ENCODE results near the gene HIRA. TPM values are rescaled to one million over a fixed set of nuclear protein-coding genes. Genes with fewer than 3 reads are reported as not detected.

The HIRA gene
- total and polyA plus RNA-seq, 9 of the 15 experiments (the other 6 are each of a cell fraction or from before 2014, with no cell fraction given) = 0.96 to 132 (median 58.4) TPM

DNA sequence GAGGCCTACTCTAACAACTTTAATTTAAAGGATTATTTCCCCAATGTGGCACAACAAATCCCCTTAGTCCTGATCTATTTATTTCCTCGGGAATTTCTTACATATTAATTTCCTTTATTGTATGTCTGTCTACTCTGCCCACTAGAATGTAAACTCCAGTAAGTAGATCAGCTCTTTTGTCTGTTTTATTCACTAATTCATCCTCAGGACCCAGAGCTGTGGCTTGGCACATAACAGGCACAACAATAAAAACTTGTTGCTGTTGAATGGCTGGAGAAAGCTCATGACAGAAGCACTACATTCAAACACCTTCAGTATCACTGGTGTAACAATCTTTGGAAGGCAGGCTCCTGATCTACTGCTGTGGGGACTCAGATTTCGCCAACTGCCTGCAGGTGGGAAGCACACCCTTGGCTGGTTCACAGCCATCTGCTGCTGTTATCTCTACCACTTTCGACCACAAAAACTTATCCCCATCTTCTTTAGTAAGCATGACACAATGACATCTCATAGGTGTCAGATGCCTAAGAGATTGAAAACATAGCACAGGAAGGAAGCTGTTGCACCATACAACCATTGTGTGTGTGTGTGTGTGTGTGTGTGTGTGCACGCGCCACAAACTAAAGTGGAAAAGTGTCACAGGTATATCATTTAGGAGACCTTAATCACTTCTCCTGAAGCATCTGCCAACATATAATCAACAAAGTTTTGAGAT lies 11.9 kb downstream of the HIRA start (continued):
- 0 out of 2 replicates have a peak, but pooled peaks have one; percentile 19 for TF ChIP-seq SMARCE1 (IDR thresholded peaks at IDR 0.05)
- no peak for TF ChIP-seq FUS (optimal IDR thresholded peaks at IDR 0.05; ENCODE audit: low read depth, low read length)
- TF ChIP-seq, protein P1, sequence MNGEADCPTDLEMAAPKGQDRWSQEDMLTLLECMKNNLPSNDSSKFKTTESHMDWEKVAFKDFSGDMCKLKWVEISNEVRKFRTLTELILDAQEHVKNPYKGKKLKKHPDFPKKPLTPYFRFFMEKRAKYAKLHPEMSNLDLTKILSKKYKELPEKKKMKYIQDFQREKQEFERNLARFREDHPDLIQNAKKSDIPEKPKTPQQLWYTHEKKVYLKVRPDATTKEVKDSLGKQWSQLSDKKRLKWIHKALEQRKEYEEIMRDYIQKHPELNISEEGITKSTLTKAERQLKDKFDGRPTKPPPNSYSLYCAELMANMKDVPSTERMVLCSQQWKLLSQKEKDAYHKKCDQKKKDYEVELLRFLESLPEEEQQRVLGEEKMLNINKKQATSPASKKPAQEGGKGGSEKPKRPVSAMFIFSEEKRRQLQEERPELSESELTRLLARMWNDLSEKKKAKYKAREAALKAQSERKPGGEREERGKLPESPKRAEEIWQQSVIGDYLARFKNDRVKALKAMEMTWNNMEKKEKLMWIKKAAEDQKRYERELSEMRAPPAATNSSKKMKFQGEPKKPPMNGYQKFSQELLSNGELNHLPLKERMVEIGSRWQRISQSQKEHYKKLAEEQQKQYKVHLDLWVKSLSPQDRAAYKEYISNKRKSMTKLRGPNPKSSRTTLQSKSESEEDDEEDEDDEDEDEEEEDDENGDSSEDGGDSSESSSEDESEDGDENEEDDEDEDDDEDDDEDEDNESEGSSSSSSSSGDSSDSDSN (IDR thresholded peaks at IDR 0.05; ENCODE audit: borderline replicate concordance in 1 of 2, low read depth in 2 of 2, low read length in 2 of 2) = no peak
- TF ChIP-seq, protein P2, sequence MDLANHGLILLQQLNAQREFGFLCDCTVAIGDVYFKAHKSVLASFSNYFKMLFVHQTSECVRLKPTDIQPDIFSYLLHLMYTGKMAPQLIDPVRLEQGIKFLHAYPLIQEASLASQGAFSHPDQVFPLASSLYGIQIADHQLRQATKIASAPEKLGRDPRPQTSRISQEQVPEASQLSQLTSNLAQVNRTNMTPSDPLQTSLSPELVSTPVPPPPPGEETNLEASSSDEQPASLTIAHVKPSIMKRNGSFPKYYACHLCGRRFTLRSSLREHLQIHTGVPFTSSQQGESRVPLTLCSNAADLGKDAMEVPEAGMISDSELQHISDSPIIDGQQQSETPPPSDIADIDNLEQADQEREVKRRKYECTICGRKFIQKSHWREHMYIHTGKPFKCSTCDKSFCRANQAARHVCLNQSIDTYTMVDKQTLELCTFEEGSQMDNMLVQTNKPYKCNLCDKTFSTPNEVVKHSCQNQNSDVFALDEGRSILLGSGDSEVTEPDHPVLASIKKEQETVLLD (IDR thresholded peaks at IDR 0.05) = no peak
- peak; percentile 88 for TF ChIP-seq SP1 (CRISPR knock-in tag; IDR thresholded peaks at IDR 0.05)
- no peak; the same call in 1 of the 2 replicates for TF ChIP-seq MIER1 (IDR thresholded peaks at IDR 0.05; ENCODE audit: low read depth)
- no peak for TF ChIP-seq SREBF2 (CRISPR knock-in tag; IDR thresholded peaks at IDR 0.05)
- TF ChIP-seq ZNF79 (CRISPR knock-in tag; IDR thresholded peaks at IDR 0.05; ENCODE audit: low read depth) = no peak
- no peak for TF ChIP-seq MCM2 (IDR thresholded peaks at IDR 0.05; ENCODE audit: low read depth)
- TF ChIP-seq, protein P3, sequence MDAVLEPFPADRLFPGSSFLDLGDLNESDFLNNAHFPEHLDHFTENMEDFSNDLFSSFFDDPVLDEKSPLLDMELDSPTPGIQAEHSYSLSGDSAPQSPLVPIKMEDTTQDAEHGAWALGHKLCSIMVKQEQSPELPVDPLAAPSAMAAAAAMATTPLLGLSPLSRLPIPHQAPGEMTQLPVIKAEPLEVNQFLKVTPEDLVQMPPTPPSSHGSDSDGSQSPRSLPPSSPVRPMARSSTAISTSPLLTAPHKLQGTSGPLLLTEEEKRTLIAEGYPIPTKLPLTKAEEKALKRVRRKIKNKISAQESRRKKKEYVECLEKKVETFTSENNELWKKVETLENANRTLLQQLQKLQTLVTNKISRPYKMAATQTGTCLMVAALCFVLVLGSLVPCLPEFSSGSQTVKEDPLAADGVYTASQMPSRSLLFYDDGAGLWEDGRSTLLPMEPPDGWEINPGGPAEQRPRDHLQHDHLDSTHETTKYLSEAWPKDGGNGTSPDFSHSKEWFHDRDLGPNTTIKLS (IDR thresholded peaks at IDR 0.05; ENCODE audit: borderline replicate concordance, low read depth) = peak; percentile 69
- no peak for TF ChIP-seq EHMT2 (IDR thresholded peaks at IDR 0.05)
- TF ChIP-seq, protein P4, sequence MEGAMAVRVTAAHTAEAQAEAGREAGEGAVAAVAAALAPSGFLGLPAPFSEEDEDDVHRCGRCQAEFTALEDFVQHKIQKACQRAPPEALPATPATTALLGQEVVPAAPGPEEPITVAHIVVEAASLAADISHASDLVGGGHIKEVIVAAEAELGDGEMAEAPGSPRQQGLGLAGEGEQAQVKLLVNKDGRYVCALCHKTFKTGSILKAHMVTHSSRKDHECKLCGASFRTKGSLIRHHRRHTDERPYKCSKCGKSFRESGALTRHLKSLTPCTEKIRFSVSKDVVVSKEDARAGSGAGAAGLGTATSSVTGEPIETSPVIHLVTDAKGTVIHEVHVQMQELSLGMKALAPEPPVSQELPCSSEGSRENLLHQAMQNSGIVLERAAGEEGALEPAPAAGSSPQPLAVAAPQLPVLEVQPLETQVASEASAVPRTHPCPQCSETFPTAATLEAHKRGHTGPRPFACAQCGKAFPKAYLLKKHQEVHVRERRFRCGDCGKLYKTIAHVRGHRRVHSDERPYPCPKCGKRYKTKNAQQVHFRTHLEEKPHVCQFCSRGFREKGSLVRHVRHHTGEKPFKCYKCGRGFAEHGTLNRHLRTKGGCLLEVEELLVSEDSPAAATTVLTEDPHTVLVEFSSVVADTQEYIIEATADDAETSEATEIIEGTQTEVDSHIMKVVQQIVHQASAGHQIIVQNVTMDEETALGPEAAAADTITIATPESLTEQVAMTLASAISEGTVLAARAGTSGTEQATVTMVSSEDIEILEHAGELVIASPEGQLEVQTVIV (CRISPR knock-in tag; IDR thresholded peaks at IDR 0.05; ENCODE audit: borderline replicate concordance) = no peak
- TF ChIP-seq TRIM28 (IDR thresholded peaks at IDR 0.05) = no peak
- TF ChIP-seq GABPB1 (CRISPR knock-in tag; IDR thresholded peaks at IDR 0.05) = no peak
- TF ChIP-seq NELFE (IDR thresholded peaks at IDR 0.05; ENCODE audit: insufficient read depth, insufficient read length) = no peak
- TF ChIP-seq, protein P5, sequence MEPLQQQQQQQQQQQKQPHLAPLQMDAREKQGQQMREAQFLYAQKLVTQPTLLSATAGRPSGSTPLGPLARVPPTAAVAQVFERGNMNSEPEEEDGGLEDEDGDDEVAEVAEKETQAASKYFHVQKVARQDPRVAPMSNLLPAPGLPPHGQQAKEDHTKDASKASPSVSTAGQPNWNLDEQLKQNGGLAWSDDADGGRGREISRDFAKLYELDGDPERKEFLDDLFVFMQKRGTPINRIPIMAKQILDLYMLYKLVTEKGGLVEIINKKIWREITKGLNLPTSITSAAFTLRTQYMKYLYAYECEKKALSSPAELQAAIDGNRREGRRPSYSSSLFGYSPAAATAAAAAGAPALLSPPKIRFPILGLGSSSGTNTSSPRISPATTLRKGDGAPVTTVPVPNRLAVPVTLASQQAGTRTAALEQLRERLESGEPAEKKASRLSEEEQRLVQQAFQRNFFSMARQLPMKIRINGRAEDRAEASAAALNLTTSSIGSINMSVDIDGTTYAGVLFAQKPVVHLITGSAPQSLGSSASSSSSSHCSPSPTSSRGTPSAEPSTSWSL (CRISPR knock-in tag; IDR thresholded peaks at IDR 0.05; ENCODE audit: borderline replicate concordance) = no peak
- TF ChIP-seq ZNF324 (CRISPR knock-in tag; IDR thresholded peaks at IDR 0.05) = 0 out of 2 replicates have a peak, but pooled peaks have one; percentile 43
- TF ChIP-seq SMARCA5 (IDR thresholded peaks at IDR 0.05) = no peak
- TF ChIP-seq ZBED1 (IDR thresholded peaks at IDR 0.05) = no peak
- TF ChIP-seq HMGN3 (IDR thresholded peaks at IDR 0.05; ENCODE audit: borderline replicate concordance, extremely low read depth, insufficient read length, low read depth, low read length) = no peak
